Fibroblast of lung (primary cell): ENCODE measurements around the gene XXYLT1. TPM values are rescaled to one million over a fixed set of nuclear protein-coding genes. Genes with fewer than 3 reads are reported as not detected.

ENCODE experiments used
- DNase-seq, 2 donors: peaks; one replicate each; pipeline versions ENCODE4 v3.0.0 to v3.0.0-alpha.2; 2010; ENCODE audit warnings: low read depth in 2 of 2
- H2AFZ ChIP-seq: 2 replicates; pipeline ENCODE4 v1.5.1; 2012; ENCODE audit warnings: low read length, control low read depth, inconsistent platforms
- H3K27ac ChIP-seq: 2 replicates; pipeline ENCODE4 v1.5.1; 2011; ENCODE audit warnings: low read length, control low read depth; ENCODE audit not compliant: insufficient read depth
- H3K27me3 ChIP-seq: 2 replicates; pipeline ENCODE4 v1.5.1; 2011; ENCODE audit warnings: mild to moderate bottlenecking, low read length; ENCODE audit not compliant: control insufficient read depth, insufficient read depth
- H3K36me3 ChIP-seq: 2 replicates; pipeline ENCODE4 v1.5.1; 2011; ENCODE audit warnings: low read length; ENCODE audit not compliant: control insufficient read depth, insufficient read depth
- H3K4me1 ChIP-seq: 2 replicates; pipeline ENCODE4 v1.5.1; 2011; ENCODE audit warnings: low read length; ENCODE audit not compliant: control insufficient read depth, insufficient read depth; ENCODE audit errors: extremely low read depth
- H3K4me2 ChIP-seq: 2 replicates; pipeline ENCODE4 v1.5.1; 2011; ENCODE audit warnings: low read length, control low read depth; ENCODE audit not compliant: insufficient read depth; ENCODE audit errors: extremely low read depth
- H3K4me3 ChIP-seq, 4 experiments: fragments of 200-600 bp in 1 of 4; sonication (generic) in 1 of 4; replicated peaks in 1 of 4; 2 replicates each; pipeline ENCODE4 v1.5.1; 2011 to 2016; ENCODE audit warnings: low read length in 4 of 4, low read depth in 3 of 4, mild to moderate bottlenecking in 3 of 4, control low read depth in 2 of 4, inconsistent platforms in 1 of 4, mixed read lengths in 1 of 4; ENCODE audit not compliant: insufficient read depth in 1 of 4; ENCODE audit errors: control extremely low read depth in 1 of 4
- H3K79me2 ChIP-seq: 2 replicates; pipeline ENCODE4 v1.5.1; 2012; ENCODE audit warnings: mild to moderate bottlenecking, low read length, inconsistent platforms; ENCODE audit not compliant: control insufficient read depth, insufficient read depth
- H3K9ac ChIP-seq: 2 replicates; pipeline ENCODE4 v1.5.1; 2011; ENCODE audit warnings: mild to moderate bottlenecking, low read length, control low read depth; ENCODE audit not compliant: insufficient read depth
- H3K9me3 ChIP-seq: 2 replicates; pipeline ENCODE4 v1.5.1; 2012; ENCODE audit warnings: low read depth, low read length; ENCODE audit not compliant: control insufficient read depth, insufficient read depth
- H4K20me1 ChIP-seq: 2 replicates; pipeline ENCODE4 v1.5.1; 2011; ENCODE audit warnings: low read length; ENCODE audit not compliant: control insufficient read depth, insufficient read depth; ENCODE audit errors: extremely low read depth
- CTCF ChIP-seq, 2 donors: IDR thresholded peaks in 1 of 2; conservative IDR thresholded peaks in 1 of 2; 1 replicate in 1 of 2; 2 replicates in 1 of 2; pipeline ENCODE4 v1.5.1; 2011 to 2012; ENCODE audit warnings: low read length in 2 of 2, control low read depth in 1 of 2, inconsistent platforms in 1 of 2, low read depth in 1 of 2, mild to moderate bottlenecking in 1 of 2
- EZH2 ChIP-seq: IDR thresholded peaks from 2 replicates; pipeline ENCODE4 v1.5.1; 2012; ENCODE audit warnings: low read length, control low read depth, mild to moderate bottlenecking; ENCODE audit errors: missing control alignments
- polyA plus RNA-seq, 2 donors: library from polyadenylated mRNA; depleted of rRNA in 1 of 2; stranded (reverse) in 1 of 2; unstranded in 1 of 2; fragments of >200 nt; gene quantifications; 2 replicates each; pipeline ENCODE4 v1.2.1, GENCODE V29; 2011 to 2012; ENCODE audit warnings: missing spikeins in 1 of 2
- total RNA-seq: library from RNA; depleted of rRNA; stranded (reverse); fragments of >200 nt; gene quantifications from 2 replicates; pipeline ENCODE4 v1.2.1, GENCODE V29; 2014

Gene XXYLT1
- total and polyA plus RNA-seq, 2 donors (not counting 1 experiment from before 2014, with no cell fraction given) = 12.4 to 18.5 TPM

- H3K36me3 ChIP-seq = no peaks in the 10 kb centered on the region
- no peak for DNase-seq
- H4K20me1 ChIP-seq = no peaks in the 10 kb centered on the region
- H3K9ac ChIP-seq = no peak overlapping the region
- H3K27me3 ChIP-seq = no peaks in the 10 kb centered on the region
- TF ChIP-seq CTCF (conservative IDR thresholded peaks at IDR 0.05 in 1 of 2, IDR thresholded peaks at IDR 0.05 in 1 of 2; ENCODE audit: low read depth in 1 of 2, low read length in 2 of 2) = no peak
- TF ChIP-seq EZH2 = no peak
- H3K4me1 ChIP-seq = no peaks in the 10 kb centered on the region
- no peaks in the 10 kb centered on the region for H3K9me3 ChIP-seq
- H3K4me3 ChIP-seq = no peak overlapping the region
- H3K79me2 ChIP-seq = no peaks in the 10 kb centered on the region
- no peak overlapping the region for H2AFZ ChIP-seq
- H3K27ac ChIP-seq = no peak overlapping the region
- no peak overlapping the region for H3K4me2 ChIP-seq
Measured at GRCh38 chr3:195063581-195064193, 207.3 kb downstream of the XXYLT1 start.

GRCh38 chr3:195062866-195063540, 208.0 kb downstream of the XXYLT1 start:
- Histone ChIP-seq H3K9ac (no peak overlapping the region), H3K4me3 (no peak overlapping the region), H3K27ac (no peak overlapping the region), H3K27me3 (no peaks in the 10 kb centered on the region), H4K20me1 (no peaks in the 10 kb centered on the region), H2AFZ (no peak overlapping the region), H3K9me3 (no peaks in the 10 kb centered on the region), H3K4me1 (no peaks in the 10 kb centered on the region), H3K36me3 (no peaks in the 10 kb centered on the region), H3K4me2 (no peak overlapping the region), H3K79me2 (no peaks in the 10 kb centered on the region)
- DNase-seq = no peak
- TF ChIP-seq EZH2 (no peak), CTCF (conservative IDR thresholded peaks at IDR 0.05 in 1 of 2, IDR thresholded peaks at IDR 0.05 in 1 of 2; ENCODE audit: low read depth in 1 of 2, low read length in 2 of 2) (no peak)

DNA sequence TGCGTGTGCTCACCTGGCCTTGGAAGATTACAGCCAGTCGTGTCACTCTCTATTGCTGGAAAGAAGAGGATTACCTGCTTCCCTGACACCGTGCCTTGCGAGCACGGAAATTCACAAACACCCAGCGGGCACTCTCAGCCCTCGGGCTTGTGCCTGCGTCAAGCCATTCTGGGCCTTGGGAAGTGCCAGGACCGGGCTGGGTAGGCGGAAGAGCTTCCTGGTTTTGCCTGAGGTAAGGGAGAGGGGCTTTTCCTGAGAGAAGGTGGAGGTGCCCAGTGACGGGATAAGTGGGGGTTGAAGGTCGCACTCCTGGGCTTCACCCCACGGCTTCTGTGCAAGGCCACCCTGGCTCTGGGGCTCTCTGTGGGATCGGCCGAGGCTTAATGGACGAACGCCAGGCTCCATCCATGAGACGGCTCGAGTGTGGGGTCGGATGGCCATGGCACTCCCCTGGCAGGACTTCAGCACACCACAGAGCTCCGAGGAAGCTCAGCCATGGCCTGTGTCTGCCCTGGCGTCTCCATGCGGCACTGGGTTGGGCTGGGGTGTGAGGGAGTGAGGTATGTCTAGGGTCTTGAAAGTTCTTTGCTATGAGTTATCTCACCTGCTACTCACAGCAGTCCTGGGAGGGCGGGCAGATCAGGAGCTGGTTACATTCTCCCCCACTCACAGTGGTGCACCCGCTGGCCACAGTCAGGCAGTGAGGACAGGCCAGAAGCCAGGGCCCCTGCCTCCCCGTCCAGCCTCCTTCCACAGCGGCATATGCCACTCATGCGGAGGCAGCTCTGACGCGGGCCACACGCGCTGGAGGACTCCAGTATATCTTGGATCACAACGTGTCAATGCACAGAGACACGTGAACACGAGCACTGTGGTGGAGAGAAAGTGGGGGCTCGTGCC, 209.0 kb downstream of the XXYLT1 start:
- no peak for TF ChIP-seq EZH2
- TF ChIP-seq CTCF (conservative IDR thresholded peaks at IDR 0.05 in 1 of 2, IDR thresholded peaks at IDR 0.05 in 1 of 2; ENCODE audit: low read depth in 1 of 2, low read length in 2 of 2) = no peak
- Histone ChIP-seq H3K79me2 (no peaks in the 10 kb centered on the region), H3K27me3 (no peaks in the 10 kb centered on the region), H4K20me1 (no peaks in the 10 kb centered on the region), H3K4me3 (no peak overlapping the region), H3K9ac (no peak overlapping the region), H3K9me3 (no peaks in the 10 kb centered on the region), H3K4me1 (no peaks in the 10 kb centered on the region), H3K27ac (no peak overlapping the region), H3K4me2 (no peak overlapping the region), H2AFZ (no peak overlapping the region), H3K36me3 (no peaks in the 10 kb centered on the region)
- DNase-seq = no peak
